Measurements from ENCODE around the gene NOL6. TPM values are rescaled to one million over a fixed set of nuclear protein-coding genes. Genes with fewer than 3 reads are reported as not detected.
"Not testable (repeated sequence)": the region's sequence is repeated elsewhere in the genome, so short reads cannot be mapped to it uniquely, and the experiment has no call there.

NOL6 gene
- total RNA-seq, 1 experiment from 2014 or later = 64.4 TPM

DNA sequence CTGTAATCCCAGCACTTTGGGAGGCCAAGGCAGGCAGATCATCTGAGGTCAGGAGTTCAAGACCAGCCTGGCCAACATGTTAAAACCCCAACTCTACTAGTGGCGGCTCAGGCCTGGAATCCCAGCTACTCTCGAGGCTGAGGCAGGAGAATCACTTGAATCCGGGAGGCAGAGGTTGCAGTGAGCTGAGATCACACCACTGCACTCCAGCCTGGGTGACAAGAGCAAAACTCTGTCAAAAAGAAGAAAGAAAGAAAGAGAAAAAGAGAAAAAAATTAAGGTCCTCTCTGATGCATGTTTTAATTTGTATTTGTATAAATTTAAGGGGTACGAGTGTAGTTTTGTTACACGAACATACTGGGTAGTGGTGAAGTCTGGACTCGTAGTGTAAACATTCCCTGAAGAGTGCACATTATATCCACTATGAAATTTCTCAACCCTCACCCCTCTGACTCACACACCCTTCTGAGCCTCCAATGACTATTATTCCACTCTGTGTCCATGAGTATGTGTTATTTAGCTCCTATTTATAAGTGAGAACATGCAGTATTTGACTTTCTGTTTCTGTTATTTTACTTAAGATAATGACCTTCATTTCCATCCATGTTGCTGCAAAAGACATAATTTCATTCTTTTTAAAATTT lies 44.3 kb upstream of the NOL6 start:
- not testable (repeated sequence) for H3K9ac ChIP-seq (ENCODE audit: extremely low read depth, insufficient read length, low read length); H3K4me3 Mint-ChIP-seq; H3K14ac ChIP-seq (ENCODE audit: insufficient read depth, low read length); H2BK20ac ChIP-seq (ENCODE audit: low read depth, low read length, poor library complexity, severe bottlenecking); H3K27ac ChIP-seq (ENCODE audit: insufficient read length, low read depth, low read length); H2BK120ac ChIP-seq (ENCODE audit: low read depth, low read length, poor library complexity, severe bottlenecking); H3K23me2 ChIP-seq (ENCODE audit: insufficient read length, low read depth, low read length, poor library complexity, severe bottlenecking); H2AFZ ChIP-seq (ENCODE audit: low read length); H3T11ph ChIP-seq (ENCODE audit: low read length); H2BK15ac ChIP-seq (ENCODE audit: low read depth, low read length); H2AK5ac ChIP-seq (ENCODE audit: insufficient read length, low read length); H3K4ac ChIP-seq (ENCODE audit: low read depth, low read length); H3K4me1 Mint-ChIP-seq; H3K79me1 ChIP-seq (ENCODE audit: insufficient read depth, low read depth, low read length, poor library complexity, severe bottlenecking); H2BK5ac ChIP-seq (ENCODE audit: insufficient read length, low read length); H3K27me3 ChIP-seq (ENCODE audit: insufficient read depth, low read length); H3K56ac ChIP-seq (ENCODE audit: insufficient read length, low read depth, low read length); H3K18ac ChIP-seq (ENCODE audit: insufficient read length, low read depth, low read length); H4K8ac ChIP-seq (replicated peaks; ENCODE audit: insufficient read length, low read depth, low read length); DNase-seq; H4K5ac ChIP-seq (ENCODE audit: insufficient read length, low read depth, low read length); H3K23ac ChIP-seq (ENCODE audit: insufficient read length, low read depth, low read length); H3K27me3 Mint-ChIP-seq (ENCODE audit: low read depth); H4K91ac ChIP-seq (ENCODE audit: insufficient read length, low read depth, low read length); H3K27ac Mint-ChIP-seq; H4K20me1 ChIP-seq (ENCODE audit: control insufficient read depth, insufficient read depth, insufficient read length); H3K9me3 ChIP-seq (ENCODE audit: control insufficient read depth, low read depth, low read length); H3K4me2 ChIP-seq (ENCODE audit: insufficient read depth, insufficient read length, low read length); H3K4me1 ChIP-seq (ENCODE audit: insufficient read depth, low read length); H3K79me2 ChIP-seq (ENCODE audit: insufficient read depth, low read length); H2BK12ac ChIP-seq (ENCODE audit: insufficient read length, low read depth, low read length)
- H3K36me3 Mint-ChIP-seq (ENCODE audit: insufficient read depth in 1 of 3, low read depth in 3 of 3) = peaks cover 8 to 18% (median 13%) of the 10 kb centered on the region in 3 experiments; a peak in 5 of 7 replicates
- WGBS (ENCODE audit: extremely low coverage, insufficient read length, low lambda C conversion rate) = no CpG with 5 or more reads among the region's 6 CpGs
- peaks cover 19 to 21% of the 10 kb centered on the region in 2 experiments for H3K9me3 Mint-ChIP-seq

Data from H9 (cell line).